ENCODE data around the gene SLC39A11.

Gene SLC39A11

GRCh38 chr17:72614476-72614870 is 478.0 kb downstream of the SLC39A11 start:
- Histone ChIP-seq H3K27me3 (ENCODE audit: control insufficient read depth, insufficient read depth, low read length, poor library complexity, severe bottlenecking) (no peaks in the 10 kb centered on the region), H3K27ac (ENCODE audit: insufficient read depth, low read depth, low read length, poor library complexity, severe bottlenecking) (no peak overlapping the region), H3K4me3 (ENCODE audit: insufficient read depth, low read depth, low read length) (no peak overlapping the region), H3K4me1 (ENCODE audit: control insufficient read depth, insufficient read depth, low read length) (peaks cover 29% of the 10 kb centered on the region), H3K9me3 (ENCODE audit: control insufficient read depth, low read length) (no peaks in the 10 kb centered on the region), H3K36me3 (ENCODE audit: control insufficient read depth, insufficient read depth, low read length) (no peaks in the 10 kb centered on the region)
- WGBS, 2 experiments = 94 to 97% methylated on average over 4 of the region's 4 CpGs

GRCh38 chr17:72613806-72614292 is 478.6 kb downstream of the SLC39A11 start:
- no peaks in the 10 kb centered on the region for H3K9me3 ChIP-seq (ENCODE audit: control insufficient read depth, low read length)
- no peak overlapping the region for H3K27ac ChIP-seq (ENCODE audit: insufficient read depth, low read depth, low read length, poor library complexity, severe bottlenecking)
- H3K36me3 ChIP-seq (ENCODE audit: control insufficient read depth, insufficient read depth, low read length) = no peaks in the 10 kb centered on the region
- no peaks in the 10 kb centered on the region for H3K27me3 ChIP-seq (ENCODE audit: control insufficient read depth, insufficient read depth, low read length, poor library complexity, severe bottlenecking)
- H3K4me3 ChIP-seq (ENCODE audit: insufficient read depth, low read depth, low read length) = no peak overlapping the region
- peaks cover 29% of the 10 kb centered on the region for H3K4me1 ChIP-seq (ENCODE audit: control insufficient read depth, insufficient read depth, low read length)
- WGBS, 2 experiments = 87 to 94% methylated on average over 3 of the region's 3 CpGs

- Histone ChIP-seq H3K9me3 (ENCODE audit: control insufficient read depth, low read length) (no peaks in the 10 kb centered on the region), H3K27ac (ENCODE audit: insufficient read depth, low read depth, low read length, poor library complexity, severe bottlenecking) (no peak overlapping the region), H3K4me1 (ENCODE audit: control insufficient read depth, insufficient read depth, low read length) (peaks cover 29% of the 10 kb centered on the region), H3K27me3 (ENCODE audit: control insufficient read depth, insufficient read depth, low read length, poor library complexity, severe bottlenecking) (no peaks in the 10 kb centered on the region), H3K36me3 (ENCODE audit: control insufficient read depth, insufficient read depth, low read length) (no peaks in the 10 kb centered on the region), H3K4me3 (ENCODE audit: insufficient read depth, low read depth, low read length) (no peak overlapping the region)
- WGBS, 2 experiments = 78 to 82% methylated on average over 7 of the region's 7 CpGs
Observed at GRCh38 chr17:72613396-72613795, 479.1 kb downstream of the SLC39A11 start.

GRCh38 chr17:72611172-72611571 is 481.3 kb downstream of the SLC39A11 start:
- Histone ChIP-seq H3K4me3 (ENCODE audit: insufficient read depth, low read depth, low read length) (no peak overlapping the region), H3K4me1 (ENCODE audit: control insufficient read depth, insufficient read depth, low read length) (peaks cover 17% of the 10 kb centered on the region), H3K36me3 (ENCODE audit: control insufficient read depth, insufficient read depth, low read length) (no peaks in the 10 kb centered on the region), H3K9me3 (ENCODE audit: control insufficient read depth, low read length) (no peaks in the 10 kb centered on the region), H3K27ac (ENCODE audit: insufficient read depth, low read depth, low read length, poor library complexity, severe bottlenecking) (no peak overlapping the region), H3K27me3 (ENCODE audit: control insufficient read depth, insufficient read depth, low read length, poor library complexity, severe bottlenecking) (no peaks in the 10 kb centered on the region)
- 88 to 91% methylated on average over 9 of the region's 9 CpGs for WGBS, 2 experiments

GRCh38 chr17:72609501-72609900 is 483.0 kb downstream of the SLC39A11 start:
- no peaks in the 10 kb centered on the region for H3K36me3 ChIP-seq (ENCODE audit: control insufficient read depth, insufficient read depth, low read length)
- peaks cover 7% of the 10 kb centered on the region for H3K4me1 ChIP-seq (ENCODE audit: control insufficient read depth, insufficient read depth, low read length)
- no peaks in the 10 kb centered on the region for H3K27me3 ChIP-seq (ENCODE audit: control insufficient read depth, insufficient read depth, low read length, poor library complexity, severe bottlenecking)
- 90 to 93% methylated on average over 2 of the region's 2 CpGs for WGBS, 2 experiments
- no peak overlapping the region for H3K27ac ChIP-seq (ENCODE audit: insufficient read depth, low read depth, low read length, poor library complexity, severe bottlenecking)
- no peaks in the 10 kb centered on the region for H3K9me3 ChIP-seq (ENCODE audit: control insufficient read depth, low read length)
- no peak overlapping the region for H3K4me3 ChIP-seq (ENCODE audit: insufficient read depth, low read depth, low read length)

- Histone ChIP-seq H3K4me3 (ENCODE audit: insufficient read depth, low read depth, low read length) (no peak overlapping the region), H3K4me1 (ENCODE audit: control insufficient read depth, insufficient read depth, low read length) (peaks cover under 1% of the 10 kb centered on the region), H3K27me3 (ENCODE audit: control insufficient read depth, insufficient read depth, low read length, poor library complexity, severe bottlenecking) (no peaks in the 10 kb centered on the region), H3K9me3 (ENCODE audit: control insufficient read depth, low read length) (no peaks in the 10 kb centered on the region), H3K27ac (ENCODE audit: insufficient read depth, low read depth, low read length, poor library complexity, severe bottlenecking) (no peak overlapping the region), H3K36me3 (ENCODE audit: control insufficient read depth, insufficient read depth, low read length) (no peaks in the 10 kb centered on the region)
- 50 to 100% methylated on average over 1 of the region's 2 CpGs for WGBS, 2 experiments
Observed at GRCh38 chr17:72608436-72608835, 484.1 kb downstream of the SLC39A11 start.

- Histone ChIP-seq H3K27ac (ENCODE audit: insufficient read depth, low read depth, low read length, poor library complexity, severe bottlenecking) (no peak overlapping the region), H3K4me1 (ENCODE audit: control insufficient read depth, insufficient read depth, low read length) (peaks cover 13% of the 10 kb centered on the region), H3K4me3 (ENCODE audit: insufficient read depth, low read depth, low read length) (no peak overlapping the region), H3K9me3 (ENCODE audit: control insufficient read depth, low read length) (no peaks in the 10 kb centered on the region), H3K27me3 (ENCODE audit: control insufficient read depth, insufficient read depth, low read length, poor library complexity, severe bottlenecking) (no peaks in the 10 kb centered on the region), H3K36me3 (ENCODE audit: control insufficient read depth, insufficient read depth, low read length) (no peaks in the 10 kb centered on the region)
Observed at GRCh38 chr17:72606656-72607055, 485.8 kb downstream of the SLC39A11 start.

- Histone ChIP-seq H3K4me1 (ENCODE audit: control insufficient read depth, insufficient read depth, low read length) (peaks cover 13% of the 10 kb centered on the region), H3K27me3 (ENCODE audit: control insufficient read depth, insufficient read depth, low read length, poor library complexity, severe bottlenecking) (no peaks in the 10 kb centered on the region), H3K9me3 (ENCODE audit: control insufficient read depth, low read length) (no peaks in the 10 kb centered on the region), H3K27ac (ENCODE audit: insufficient read depth, low read depth, low read length, poor library complexity, severe bottlenecking) (no peak overlapping the region), H3K36me3 (ENCODE audit: control insufficient read depth, insufficient read depth, low read length) (no peaks in the 10 kb centered on the region), H3K4me3 (ENCODE audit: insufficient read depth, low read depth, low read length) (no peak overlapping the region)
- WGBS, 2 experiments = 100% methylated on average over 1 of the region's 1 CpG
Observed at GRCh38 chr17:72605543-72605942, 486.9 kb downstream of the SLC39A11 start.

- Histone ChIP-seq H3K4me3 (ENCODE audit: insufficient read depth, low read depth, low read length) (no peak overlapping the region), H3K27me3 (ENCODE audit: control insufficient read depth, insufficient read depth, low read length, poor library complexity, severe bottlenecking) (no peaks in the 10 kb centered on the region)
- 90 to 92% methylated on average over 11 of the region's 11 CpGs for WGBS, 2 experiments
Observed at GRCh38 chr17:72604518-72604917, 488.0 kb downstream of the SLC39A11 start.

GRCh38 chr17:72603420-72604242 is 488.9 kb downstream of the SLC39A11 start:
- 90% methylated on average over 7 of the region's 7 CpGs for WGBS, 2 experiments
- Histone ChIP-seq H3K27me3 (ENCODE audit: control insufficient read depth, insufficient read depth, low read length, poor library complexity, severe bottlenecking) (no peaks in the 10 kb centered on the region), H3K4me3 (ENCODE audit: insufficient read depth, low read depth, low read length) (no peak overlapping the region), H3K9me3 (ENCODE audit: control insufficient read depth, low read length) (no peaks in the 10 kb centered on the region), H3K27ac (ENCODE audit: insufficient read depth, low read depth, low read length, poor library complexity, severe bottlenecking) (peak overlapping the region; percentile 13), H3K36me3 (ENCODE audit: control insufficient read depth, insufficient read depth, low read length) (no peaks in the 10 kb centered on the region), H3K4me1 (ENCODE audit: control insufficient read depth, insufficient read depth, low read length) (peaks cover 13% of the 10 kb centered on the region)

More at GRCh38 chr17:72604518-72604917, 488.0 kb downstream of the SLC39A11 start:
- Histone ChIP-seq H3K4me1 (ENCODE audit: control insufficient read depth, insufficient read depth, low read length) (peaks cover 13% of the 10 kb centered on the region), H3K9me3 (ENCODE audit: control insufficient read depth, low read length) (no peaks in the 10 kb centered on the region), H3K27ac (ENCODE audit: insufficient read depth, low read depth, low read length, poor library complexity, severe bottlenecking) (no peak overlapping the region), H3K36me3 (ENCODE audit: control insufficient read depth, insufficient read depth, low read length) (no peaks in the 10 kb centered on the region)
